ENCODE measurements around the gene HOXD11.

The HOXD11 gene

DNA sequence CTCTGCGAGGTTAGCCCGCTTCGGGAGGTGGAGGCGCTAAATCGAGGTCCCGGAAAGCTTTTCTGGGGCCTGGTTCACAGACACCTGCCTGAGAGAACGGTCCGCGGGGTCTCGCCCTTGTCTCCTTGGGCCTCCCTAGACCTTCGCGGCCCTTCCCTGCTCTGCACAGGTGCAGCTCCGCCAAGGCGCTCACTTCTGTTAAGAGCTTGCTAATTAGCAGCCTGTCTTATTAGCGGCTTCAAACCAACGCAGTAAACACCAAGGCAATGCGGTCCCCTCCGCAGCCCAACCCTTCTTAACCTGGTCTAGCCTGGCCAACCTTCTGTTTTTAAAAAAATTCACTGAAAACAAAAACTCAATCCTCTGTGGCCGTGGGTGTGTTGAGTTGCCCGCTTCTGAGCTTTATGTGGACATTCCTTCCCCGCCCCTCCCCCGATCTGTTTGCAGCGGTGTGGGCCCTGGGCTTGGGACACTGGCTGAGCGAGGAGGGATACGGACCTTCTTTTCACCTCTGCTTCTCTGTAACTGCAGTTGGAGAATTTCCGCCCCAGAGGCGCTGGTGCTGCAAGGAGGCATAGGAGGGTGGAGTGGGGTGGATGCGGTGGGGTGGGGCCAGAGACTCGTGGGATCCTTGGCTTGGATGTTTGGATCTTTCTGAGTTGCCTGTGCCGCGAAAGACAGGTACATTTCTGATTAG is 40.9 kb downstream of the HOXD11 start:
- TF ChIP-seq, protein P1, sequence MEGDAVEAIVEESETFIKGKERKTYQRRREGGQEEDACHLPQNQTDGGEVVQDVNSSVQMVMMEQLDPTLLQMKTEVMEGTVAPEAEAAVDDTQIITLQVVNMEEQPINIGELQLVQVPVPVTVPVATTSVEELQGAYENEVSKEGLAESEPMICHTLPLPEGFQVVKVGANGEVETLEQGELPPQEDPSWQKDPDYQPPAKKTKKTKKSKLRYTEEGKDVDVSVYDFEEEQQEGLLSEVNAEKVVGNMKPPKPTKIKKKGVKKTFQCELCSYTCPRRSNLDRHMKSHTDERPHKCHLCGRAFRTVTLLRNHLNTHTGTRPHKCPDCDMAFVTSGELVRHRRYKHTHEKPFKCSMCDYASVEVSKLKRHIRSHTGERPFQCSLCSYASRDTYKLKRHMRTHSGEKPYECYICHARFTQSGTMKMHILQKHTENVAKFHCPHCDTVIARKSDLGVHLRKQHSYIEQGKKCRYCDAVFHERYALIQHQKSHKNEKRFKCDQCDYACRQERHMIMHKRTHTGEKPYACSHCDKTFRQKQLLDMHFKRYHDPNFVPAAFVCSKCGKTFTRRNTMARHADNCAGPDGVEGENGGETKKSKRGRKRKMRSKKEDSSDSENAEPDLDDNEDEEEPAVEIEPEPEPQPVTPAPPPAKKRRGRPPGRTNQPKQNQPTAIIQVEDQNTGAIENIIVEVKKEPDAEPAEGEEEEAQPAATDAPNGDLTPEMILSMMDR (IDR thresholded peaks at IDR 0.05; ENCODE audit: low read depth, low read length, missing control alignments) = no peak
- DNase-seq (ENCODE audit: low read depth) = no peak
- no peak overlapping the region for H3K4me3 ChIP-seq (ENCODE audit: low read depth, low read length)
- in situ Hi-C loops (cut with HindIII; ENCODE audit: low sequenced_read_pairs) = no loop called here

DNA sequence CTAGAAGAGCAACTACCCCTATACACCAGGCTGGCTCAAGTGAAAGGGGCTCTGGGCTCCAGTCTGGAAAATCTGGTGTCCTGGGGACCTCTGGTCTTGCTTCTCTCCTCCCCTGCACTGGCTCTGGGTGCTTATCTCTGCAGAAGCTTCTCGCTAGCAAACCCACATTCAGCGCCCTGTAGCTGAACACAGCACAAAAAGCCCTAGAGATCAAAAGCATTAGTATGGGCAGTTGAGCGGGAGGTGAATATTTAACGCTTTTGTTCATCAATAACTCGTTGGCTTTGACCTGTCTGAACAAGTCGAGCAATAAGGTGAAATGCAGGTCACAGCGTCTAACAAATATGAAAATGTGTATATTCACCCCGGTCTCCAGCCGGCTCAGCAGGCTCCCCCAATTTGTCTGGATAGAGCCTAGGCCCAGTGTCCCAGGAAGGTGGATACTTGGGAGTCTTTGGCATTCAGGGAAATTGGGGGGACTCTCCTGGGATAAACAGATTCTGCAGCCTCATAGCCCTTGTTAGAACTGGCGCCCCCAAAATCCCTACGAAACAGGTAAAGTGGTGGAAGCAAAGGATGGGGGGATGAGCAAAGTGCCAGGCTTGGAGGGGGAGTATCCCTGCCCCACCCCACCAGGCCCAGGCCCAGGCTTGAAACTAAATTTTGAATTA is 41.8 kb downstream of the HOXD11 start:
- DNase-seq (ENCODE audit: low read depth) = no peak
- H3K4me3 ChIP-seq (ENCODE audit: low read depth, low read length) = no peak overlapping the region
- TF ChIP-seq, protein P1 (IDR thresholded peaks at IDR 0.05; ENCODE audit: low read depth, low read length, missing control alignments) = no peak
- in situ Hi-C loops (cut with HindIII; ENCODE audit: low sequenced_read_pairs) = no loop called here

DNA sequence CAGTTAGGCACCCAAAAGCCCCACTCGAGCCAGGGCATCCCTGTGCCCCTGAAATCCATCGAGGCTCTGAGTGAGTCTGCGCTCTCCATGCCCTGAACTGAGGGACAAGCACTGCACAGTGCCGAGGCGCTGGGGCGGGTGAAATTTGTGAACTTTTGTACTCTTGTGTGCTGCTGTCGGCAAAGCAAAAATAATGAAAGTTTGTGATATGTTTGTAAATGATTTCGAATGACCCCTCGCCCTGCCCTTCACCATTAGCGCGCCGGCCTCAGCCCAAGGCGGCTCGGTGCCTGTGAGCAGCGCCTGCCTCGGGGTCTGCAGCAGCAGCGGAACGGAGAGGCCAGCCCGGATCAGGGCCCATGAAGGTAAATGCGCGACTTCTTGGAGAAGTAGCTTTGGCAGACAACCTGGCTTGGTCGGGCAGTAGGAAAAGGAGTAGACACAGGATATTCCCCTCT is 42.4 kb downstream of the HOXD11 start:
- no peak for DNase-seq (ENCODE audit: low read depth)
- no peak overlapping the region for H3K4me3 ChIP-seq (ENCODE audit: low read depth, low read length)
- in situ Hi-C loops (cut with HindIII; ENCODE audit: low sequenced_read_pairs) = no loop called here
- TF ChIP-seq, protein P1 (IDR thresholded peaks at IDR 0.05; ENCODE audit: low read depth, low read length, missing control alignments) = no peak

DNA sequence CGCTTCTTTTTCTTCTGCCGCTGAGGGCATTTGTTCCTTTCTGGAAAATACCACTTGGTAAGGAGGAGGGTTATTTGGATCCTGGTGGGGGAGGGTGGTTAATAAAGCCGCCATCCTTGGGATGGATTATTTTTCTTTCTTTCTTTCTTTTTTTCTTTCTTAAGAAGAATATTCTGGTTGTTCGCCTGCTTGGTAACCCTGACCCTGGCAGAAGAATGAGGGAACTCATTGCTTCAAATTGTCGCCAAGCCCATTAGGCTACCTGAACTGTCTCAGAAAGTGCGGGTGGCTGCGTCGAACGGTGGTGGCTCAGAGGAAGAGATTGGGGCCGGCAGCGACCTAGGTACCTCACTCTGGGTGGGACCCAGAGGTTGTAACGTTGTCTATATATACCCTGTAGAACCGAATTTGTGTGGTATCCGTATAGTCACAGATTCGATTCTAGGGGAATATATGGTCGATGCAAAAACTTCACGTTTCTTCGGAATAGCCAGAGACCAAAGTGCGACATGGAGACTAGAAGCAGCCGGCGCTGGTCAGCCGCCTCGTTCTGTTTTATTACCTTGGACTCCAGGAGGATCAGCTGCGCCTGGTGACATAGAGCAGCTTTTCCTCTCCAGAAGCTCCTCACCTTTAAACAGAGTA is 43.0 kb downstream of the HOXD11 start:
- DNase-seq (ENCODE audit: low read depth) = no peak
- H3K4me3 ChIP-seq (ENCODE audit: low read depth, low read length) = no peak overlapping the region
- in situ Hi-C loops (cut with HindIII; ENCODE audit: low sequenced_read_pairs) = no loop called here
- TF ChIP-seq, protein P1 (IDR thresholded peaks at IDR 0.05; ENCODE audit: low read depth, low read length, missing control alignments) = no peak

DNA sequence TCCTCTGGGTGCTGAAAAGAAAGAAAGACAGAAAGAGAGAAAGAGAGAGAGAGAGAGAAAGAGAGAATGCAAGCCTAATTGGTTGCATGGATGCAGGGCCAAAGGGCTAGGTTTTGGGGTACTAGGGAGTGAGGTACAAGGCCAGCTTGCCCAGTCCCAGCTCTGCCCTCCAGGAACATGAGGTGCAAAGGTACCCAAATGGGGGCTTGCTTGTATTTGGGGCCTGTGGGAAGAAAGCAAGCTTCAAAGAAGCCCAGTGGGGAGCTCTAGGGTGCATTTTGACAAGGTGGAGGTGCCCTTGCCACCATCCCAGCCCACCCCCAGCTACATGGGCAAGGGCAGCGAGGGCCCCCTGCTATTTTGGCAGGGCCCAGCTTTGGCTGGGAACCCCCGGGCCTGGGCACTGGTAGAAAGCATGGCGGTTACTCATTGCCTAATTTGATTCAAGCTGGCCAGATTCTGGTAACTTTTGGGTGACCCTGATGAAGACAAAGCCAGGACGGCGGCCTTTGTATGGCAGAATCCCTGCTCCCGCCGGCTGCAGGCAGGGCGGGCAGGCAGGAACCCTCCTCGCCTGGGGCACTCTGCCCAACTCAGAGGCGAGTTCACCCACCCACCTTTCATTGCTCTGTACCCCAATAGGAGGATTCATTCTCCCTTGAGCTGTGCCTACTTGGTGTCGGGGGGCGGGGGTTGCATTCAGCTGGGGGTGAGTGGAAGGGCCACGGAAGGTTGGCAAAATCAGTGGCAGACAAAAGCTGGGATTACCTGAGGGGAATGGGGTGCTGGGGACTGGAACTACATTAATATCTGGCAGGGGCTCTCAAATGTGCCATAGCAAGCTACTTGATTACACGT is 43.7 kb downstream of the HOXD11 start:
- in situ Hi-C loops (cut with HindIII; ENCODE audit: low sequenced_read_pairs) = no loop called here
- TF ChIP-seq, protein P1 (IDR thresholded peaks at IDR 0.05; ENCODE audit: low read depth, low read length, missing control alignments) = no peak
- no peak overlapping the region for H3K4me3 ChIP-seq (ENCODE audit: low read depth, low read length)
- DNase-seq (ENCODE audit: low read depth) = no peak

All from astrocyte of the cerebellum (primary cell).